Activated naive CD4-positive, alpha-beta T cell treated with Interleukin-2 at 50 U/mL for 16 hours (primary cell): ENCODE measurements around the gene PRRC2A.

ENCODE experiments used
- DNase-seq: peaks from one replicate; pipeline ENCODE4 v3.0.0-alpha.2; 2020

The PRRC2A gene

DNA sequence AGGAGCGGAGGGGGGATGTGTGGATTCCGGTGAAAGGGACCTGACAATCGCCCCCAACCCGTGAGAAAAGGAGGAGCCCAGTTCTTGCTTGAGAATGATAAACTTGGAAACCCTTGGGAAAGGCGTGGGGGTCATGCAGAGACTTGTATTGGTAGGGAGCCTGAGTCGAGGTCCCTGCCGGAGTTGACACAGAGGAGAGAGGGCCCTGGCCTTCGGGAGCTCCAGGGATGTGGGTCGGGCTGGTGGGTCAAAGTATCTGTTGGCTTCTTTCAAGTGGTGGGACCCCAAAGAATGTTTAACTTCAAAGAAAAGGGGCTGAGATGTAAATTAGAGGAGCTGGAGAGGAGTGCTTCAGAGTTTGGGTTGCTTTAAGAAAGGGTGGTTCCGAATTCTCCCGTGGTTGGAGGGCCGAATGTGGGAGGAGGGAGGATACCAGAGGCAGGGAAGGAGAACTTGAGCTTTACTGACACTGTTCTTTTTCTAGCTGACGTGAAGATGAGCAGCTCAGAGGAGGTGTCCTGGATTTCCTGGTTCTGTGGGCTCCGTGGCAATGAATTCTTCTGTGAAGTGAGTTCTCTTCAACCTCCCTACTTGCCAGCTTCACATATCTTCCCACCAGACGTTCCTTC, 45.9 kb downstream of the PRRC2A start:
- no peak for DNase-seq

DNA sequence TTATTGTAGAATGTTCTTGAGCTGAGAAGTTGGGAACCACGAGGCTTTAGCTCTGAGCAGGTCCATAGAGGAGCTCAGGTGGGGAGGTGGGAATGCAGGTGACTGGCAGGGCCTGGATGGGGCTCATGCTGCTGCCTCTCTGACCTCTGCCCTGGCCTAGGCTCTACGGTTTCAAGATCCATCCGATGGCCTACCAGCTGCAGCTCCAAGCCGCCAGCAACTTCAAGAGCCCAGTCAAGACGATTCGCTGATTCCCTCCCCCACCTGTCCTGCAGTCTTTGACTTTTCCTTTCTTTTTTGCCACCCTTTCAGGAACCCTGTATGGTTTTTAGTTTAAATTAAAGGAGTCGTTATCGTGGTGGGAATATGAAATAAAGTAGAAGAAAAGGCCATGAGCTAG, 49.2 kb downstream of the PRRC2A start, which contains the start of gene LY6G5B:
LY6G5B (plus strand) TSS at position 301 of the 400 bp plus-strand sequence. CDS start 975 bp downstream, outside the sequence.
- no peak for DNase-seq

DNA sequence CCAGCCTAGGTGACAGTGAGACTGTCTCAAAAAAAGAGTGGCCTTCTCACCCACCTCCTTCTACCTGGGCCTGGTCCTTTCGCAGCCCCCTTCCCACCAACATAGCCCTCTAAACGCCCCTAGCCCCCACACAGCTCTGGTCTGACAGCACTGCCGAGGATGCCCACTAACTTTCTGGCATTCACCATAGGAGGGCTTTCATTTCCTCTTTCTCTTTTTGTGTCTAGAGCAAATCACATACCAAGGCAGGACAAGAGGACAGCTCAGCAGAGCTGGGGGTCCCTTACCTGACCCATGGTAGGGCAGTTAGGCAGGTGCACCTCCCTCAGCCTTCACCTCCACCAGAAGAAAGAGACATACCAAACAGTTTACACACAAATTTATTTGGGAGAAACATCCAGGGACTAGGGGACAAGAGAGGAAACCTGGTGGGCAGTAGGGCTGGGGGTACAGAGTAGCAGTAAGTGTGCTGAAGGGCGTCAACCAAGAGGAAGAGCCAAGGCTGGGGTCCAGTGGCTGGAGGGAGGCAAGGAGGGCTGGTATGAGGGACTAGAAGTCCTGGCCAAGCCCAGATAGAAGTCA, 55.9 kb downstream of the PRRC2A start:
- DNase-seq: no peak

DNA sequence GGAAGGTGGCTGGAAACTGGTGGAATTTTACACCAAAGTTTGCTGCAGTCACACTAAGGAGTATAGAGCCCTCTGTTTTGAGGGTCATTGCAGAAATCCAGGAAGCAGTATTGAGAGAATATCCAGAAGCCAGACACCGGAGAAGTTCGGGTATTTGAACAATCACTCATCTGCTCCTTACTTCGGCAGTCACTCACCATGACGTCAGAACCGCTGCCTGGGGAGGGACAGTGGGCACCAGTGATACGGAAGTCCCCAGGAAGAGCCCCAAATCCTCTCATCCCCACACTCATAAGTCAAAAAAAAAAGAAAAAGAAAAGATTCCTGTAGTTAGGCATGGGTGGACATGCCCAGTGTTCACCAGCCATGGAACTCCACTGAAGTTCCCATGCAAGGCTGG, 56.4 kb downstream of the PRRC2A start:
- no peak for DNase-seq

DNA sequence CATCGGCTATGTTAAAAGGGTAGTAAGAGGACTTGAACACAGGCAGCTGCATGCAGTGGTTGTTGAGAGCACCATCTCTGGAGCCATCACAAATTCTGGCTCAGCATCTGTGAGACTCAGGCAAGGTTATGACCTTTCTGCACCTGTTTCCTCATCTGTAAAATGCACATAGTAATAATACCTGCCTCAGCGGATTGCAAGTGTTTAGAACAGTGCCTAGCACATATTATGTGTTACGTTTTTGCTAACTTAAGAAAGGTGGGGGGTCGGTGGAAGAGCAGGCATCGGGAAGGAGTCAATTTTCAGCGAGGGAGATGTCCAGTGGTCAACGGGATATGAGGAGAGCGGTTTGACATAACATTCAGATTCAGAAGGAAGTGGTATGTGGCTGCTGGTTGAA, 57.4 kb downstream of the PRRC2A start:
- no peak for DNase-seq

DNA sequence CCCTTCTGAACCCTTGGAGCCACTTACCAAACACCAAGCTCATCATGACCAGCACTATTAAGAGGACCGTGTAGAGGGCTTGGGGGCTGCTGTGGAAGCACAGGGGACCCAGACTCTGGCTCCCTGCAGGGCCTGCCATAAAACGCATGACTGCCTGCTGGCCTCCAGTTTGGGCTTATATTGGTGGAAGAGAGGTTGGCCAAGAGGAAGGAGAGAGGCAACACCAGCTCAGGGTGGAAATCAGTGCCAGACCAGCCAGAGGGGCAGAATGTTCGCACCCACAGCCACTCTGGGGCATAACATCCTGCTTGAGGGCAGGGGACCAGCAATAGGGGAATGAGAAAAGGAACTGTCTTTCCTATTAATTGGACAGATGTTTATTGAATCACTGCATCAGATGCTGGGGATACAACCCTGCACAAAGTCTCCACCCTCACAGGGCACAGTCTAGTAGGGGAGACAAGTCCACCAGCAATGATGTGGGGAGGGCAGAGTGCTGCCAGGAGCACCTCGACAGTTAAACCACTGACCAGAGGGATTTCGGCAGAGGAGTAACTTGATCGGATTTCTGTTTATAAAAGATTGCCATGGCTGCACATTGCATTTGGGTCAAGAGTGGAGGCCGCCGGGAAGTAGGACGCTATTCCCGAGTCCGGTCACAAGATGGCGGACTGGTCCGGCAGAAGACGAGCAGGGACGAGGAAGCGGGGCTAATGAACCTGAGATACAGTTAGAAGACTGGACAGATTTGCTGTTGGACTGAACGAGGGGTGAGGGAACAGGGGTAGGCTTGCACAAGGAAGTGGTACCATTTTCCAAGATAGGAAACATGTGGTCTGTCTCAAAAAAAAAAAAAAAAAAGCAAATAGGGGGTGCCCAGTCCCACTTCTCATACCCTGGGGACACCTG, 60.0 kb downstream of the PRRC2A start, which contains the start of gene LY6G5C:
LY6G5C (minus strand) TSS at position 842 of the 909 bp plus-strand sequence; CDS start at position 148, 694 bp downstream.
- peak; percentile 69 for DNase-seq

DNA sequence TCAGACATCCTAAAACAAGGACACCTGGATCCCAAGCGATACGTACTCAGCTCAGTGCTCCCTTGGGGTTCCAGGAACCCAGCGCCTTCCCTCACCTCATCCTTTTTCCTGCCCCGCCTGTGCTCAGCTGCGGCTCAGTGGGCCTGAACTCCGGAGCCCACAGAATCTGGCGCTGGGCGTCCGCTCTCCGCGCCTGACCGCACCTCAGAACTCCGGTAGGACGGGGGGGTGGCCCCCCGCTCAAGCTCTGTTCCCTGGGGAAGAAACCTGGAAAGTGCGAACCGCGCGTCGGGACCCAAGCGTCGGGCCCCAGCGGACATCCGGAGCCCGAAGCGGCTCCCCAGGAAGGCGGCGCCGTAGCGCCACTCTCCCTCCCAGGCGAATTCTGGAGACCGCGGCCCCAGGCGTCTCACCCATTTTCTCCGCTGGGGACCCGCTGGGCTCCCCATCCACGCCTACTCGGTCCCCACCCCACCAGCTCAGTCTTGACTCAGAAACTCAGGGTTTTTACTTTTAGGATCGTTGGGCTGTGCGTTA, 60.7 kb downstream of the PRRC2A start:
- peak; percentile 55 for DNase-seq

DNA sequence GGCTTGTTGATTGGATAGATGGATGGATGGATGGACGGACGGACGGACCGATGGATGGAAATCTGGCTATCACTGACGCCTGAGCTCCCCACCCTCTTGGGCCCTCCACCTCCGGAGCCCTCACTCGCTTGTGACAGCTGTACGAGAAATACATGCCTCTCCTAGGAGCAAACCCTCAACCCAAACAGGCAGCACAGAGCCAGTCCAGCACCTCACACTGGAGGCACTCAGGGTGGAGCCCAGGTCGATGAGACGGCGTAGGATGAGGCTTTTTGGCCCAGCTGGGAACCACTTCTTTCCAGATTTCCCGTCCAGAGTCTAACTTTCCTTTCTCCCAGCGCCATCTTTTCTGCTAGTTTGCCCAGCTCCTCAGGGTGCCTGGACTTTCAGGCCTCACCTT, 63.1 kb downstream of the PRRC2A start:
- DNase-seq: no peak

DNA sequence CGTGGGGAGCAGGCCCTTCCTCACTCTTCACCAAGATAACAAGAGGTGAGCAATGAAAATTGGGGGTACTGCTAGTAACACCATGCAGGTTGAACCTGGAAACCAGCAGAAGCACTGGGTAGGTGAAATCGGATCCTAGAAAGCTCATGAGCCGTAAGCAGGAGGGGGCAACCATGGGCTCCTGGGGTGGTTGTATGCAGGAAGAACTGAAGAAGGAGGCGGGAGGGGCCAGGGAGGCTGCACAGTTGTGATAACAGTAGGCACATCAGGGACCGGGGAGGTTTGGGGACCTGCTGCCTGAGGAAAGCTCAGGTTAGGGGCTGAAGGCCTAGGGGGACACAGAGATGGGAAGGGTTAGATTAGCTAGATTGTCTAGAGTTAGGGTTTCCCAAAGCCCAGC, 66.0 kb downstream of the PRRC2A start:
- no peak for DNase-seq

DNA sequence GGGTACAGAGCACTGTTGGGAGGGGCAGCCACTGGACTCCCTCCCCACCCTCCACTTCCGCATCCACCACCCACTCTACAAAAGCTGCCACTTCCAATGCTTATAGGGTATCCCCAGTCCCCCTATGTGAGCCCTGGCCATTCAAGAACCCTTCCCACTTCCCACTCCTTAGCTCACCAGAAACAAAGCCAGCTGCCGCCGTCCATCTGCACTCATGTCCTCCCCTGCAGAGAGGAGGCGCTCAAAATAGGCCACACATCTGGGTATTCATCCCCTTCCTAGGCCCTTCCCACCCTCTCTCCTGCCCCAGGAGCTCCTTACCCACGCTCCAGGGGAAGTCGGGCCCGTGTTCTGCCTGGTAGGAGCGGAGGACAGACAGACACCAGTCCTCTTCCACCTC, 66.8 kb downstream of the PRRC2A start:
- no peak for DNase-seq
